HG02623 (cell line): ENCODE results near the gene CD93.

ENCODE experiments used
- ATAC-seq: cut with Tn5 transposase; IDR thresholded peaks from one replicate; pipeline ENCODE4 v1.9.1; 2021; ENCODE audit warnings: moderate library complexity; ENCODE audit not compliant: unreplicated experiment

CD93 gene

GRCh38 chr20:23037017-23037481 is 49.1 kb downstream of the CD93 start:
- no peak for ATAC-seq

- no peak for ATAC-seq
Observed at GRCh38 chr20:23036371-23036770, 49.8 kb downstream of the CD93 start.

GRCh38 chr20:23035731-23036130 is 50.4 kb downstream of the CD93 start:
- ATAC-seq, result no peak

GRCh38 chr20:23034721-23035671 is 51.1 kb downstream of the CD93 start, which contains the start of gene SSTR4:
TSS of gene SSTR4 (plus strand) at chr20:23035312. CDS start at chr20:23035484, 172 bp downstream.
- no peak for ATAC-seq

GRCh38 chr20:23033918-23034317 is 52.2 kb downstream of the CD93 start:
- ATAC-seq, result no peak

- ATAC-seq, result no peak
Observed at GRCh38 chr20:23032750-23033078, 53.4 kb downstream of the CD93 start.

GRCh38 chr20:23032056-23032749 is 53.9 kb downstream of the CD93 start:
- ATAC-seq, result no peak

- ATAC-seq, result no peak
Observed at GRCh38 chr20:23031346-23031745, 54.8 kb downstream of the CD93 start.
